Choroid plexus epithelial cell (primary cell): ENCODE measurements around the gene EIF4G1.
"Not testable (repeated sequence)": the region's sequence is repeated elsewhere in the genome, so short reads cannot be mapped to it uniquely, and the experiment has no call there.

Experiments used
- DNase-seq: peaks from one replicate; pipeline ENCODE4 v3.0.0-alpha.2; 2010; ENCODE audit warnings: low read depth
- H3K4me3 ChIP-seq: 2 replicates; pipeline ENCODE4 v1.5.1; 2011; ENCODE audit warnings: low read depth, mild to moderate bottlenecking, control low read depth, low read length, moderate library complexity
- TF ChIP-seq, protein P1 (sequence below): conservative IDR thresholded peaks from 2 replicates; pipeline ENCODE4 v1.5.1; 2011; ENCODE audit warnings: low read depth, mild to moderate bottlenecking, control low read depth, inconsistent platforms, low read length, moderate library complexity

Gene EIF4G1

DNA sequence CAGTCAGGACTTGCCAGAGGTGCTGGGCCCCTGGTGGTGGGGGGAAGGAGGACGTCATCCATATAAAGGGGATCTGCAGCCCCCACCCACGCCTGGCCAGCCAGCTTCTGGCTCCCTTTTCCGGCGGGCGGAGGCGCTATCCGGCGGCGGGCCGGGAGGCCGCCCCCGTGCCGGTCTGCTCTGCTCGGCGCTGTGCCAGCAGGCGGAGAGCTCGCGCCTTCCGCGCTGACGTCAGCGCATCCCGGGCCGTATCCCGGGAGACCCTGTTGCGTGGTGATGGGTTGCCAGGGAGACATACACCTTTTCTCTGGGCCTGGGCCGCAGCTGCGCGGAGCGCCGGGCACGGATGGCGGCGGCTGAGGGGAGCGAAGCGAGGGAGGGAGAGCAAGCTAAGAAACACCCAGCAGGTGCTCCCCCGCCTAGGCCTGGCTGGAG lies 24.1 kb downstream of the EIF4G1 start:
- H3K4me3 ChIP-seq, result peak overlapping the region; percentile 38
- peak; percentile 88 for DNase-seq

DNA sequence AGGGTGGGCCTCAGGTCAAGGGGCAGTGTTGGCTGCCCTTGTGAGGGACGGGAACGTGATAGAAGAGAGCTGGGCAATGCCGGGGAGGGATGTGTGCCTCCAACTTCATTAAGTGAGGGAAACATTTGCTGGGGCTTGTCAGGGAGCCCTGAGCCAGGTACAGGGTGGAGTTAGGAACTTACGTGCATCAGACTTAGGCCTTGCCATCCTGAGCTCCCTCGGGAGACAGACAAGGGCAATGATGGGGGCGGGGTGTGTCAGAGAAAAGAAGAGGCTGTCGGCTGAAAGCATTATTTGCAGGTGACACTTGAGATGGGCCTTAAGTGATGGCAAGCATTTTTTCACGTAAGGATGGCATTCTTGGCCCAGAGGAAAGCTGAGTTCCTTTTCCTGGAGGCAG lies 24.6 kb downstream of the EIF4G1 start:
- H3K4me3 ChIP-seq, result peak overlapping the region; percentile 36
- no peak for DNase-seq
- TF ChIP-seq, protein P1, sequence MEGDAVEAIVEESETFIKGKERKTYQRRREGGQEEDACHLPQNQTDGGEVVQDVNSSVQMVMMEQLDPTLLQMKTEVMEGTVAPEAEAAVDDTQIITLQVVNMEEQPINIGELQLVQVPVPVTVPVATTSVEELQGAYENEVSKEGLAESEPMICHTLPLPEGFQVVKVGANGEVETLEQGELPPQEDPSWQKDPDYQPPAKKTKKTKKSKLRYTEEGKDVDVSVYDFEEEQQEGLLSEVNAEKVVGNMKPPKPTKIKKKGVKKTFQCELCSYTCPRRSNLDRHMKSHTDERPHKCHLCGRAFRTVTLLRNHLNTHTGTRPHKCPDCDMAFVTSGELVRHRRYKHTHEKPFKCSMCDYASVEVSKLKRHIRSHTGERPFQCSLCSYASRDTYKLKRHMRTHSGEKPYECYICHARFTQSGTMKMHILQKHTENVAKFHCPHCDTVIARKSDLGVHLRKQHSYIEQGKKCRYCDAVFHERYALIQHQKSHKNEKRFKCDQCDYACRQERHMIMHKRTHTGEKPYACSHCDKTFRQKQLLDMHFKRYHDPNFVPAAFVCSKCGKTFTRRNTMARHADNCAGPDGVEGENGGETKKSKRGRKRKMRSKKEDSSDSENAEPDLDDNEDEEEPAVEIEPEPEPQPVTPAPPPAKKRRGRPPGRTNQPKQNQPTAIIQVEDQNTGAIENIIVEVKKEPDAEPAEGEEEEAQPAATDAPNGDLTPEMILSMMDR, result no peak

More for the DNA sequence above, 24.1 kb downstream of the EIF4G1 start:
- TF ChIP-seq, protein P1, result no peak

DNA sequence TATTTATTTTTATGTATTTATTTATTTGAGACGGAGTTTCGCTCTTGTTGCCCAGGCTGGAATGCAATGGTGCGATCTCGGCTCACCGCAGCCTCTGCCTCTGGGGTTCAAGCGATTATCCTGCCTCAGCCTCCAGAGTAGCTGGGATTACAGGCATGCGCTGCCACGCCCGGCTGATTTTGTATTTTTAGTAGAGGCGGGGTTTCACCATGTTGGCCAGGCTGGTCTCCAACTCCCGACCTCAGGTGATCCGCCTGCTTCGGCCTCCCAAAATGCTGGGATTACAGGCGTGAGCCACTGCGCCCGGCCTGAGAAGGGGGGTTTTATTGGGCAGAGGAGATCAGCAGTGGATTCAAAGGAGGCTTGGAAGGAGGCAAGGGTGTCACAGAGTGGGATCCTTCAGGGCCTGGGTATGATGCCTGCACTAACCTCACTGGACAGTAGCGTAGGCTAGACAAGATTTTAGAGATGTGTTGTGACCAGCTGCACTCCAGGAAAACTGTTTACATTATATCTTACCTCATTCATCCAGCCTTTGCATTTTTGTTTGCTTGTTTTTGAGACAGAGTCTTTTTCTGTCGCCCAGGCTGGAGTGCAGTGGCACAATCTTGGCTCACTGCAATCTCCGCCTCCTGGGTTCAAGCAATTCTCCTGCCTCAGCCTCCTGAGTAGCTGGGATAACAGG lies 25.2 kb downstream of the EIF4G1 start:
- not testable (repeated sequence) for DNase-seq, H3K4me3 ChIP-seq

DNA sequence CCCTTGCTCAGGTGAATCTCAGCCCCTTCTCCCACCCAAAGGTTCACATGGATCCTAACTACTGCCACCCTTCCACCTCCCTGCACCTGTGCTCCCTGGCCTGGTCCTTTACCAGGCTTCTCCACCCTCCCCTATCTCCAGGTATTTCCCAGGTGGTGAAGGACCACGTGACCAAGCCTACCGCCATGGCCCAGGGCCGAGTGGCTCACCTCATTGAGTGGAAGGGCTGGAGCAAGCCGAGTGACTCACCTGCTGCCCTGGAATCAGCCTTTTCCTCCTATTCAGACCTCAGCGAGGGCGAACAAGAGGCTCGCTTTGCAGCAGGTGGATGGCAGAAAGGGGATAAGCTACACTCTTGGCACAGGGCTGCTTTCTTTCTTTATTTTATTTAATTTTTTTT lies 27.5 kb downstream of the EIF4G1 start:
- H3K4me3 ChIP-seq, result no peak overlapping the region
- no peak for DNase-seq
- TF ChIP-seq, protein P1, result no peak

DNA sequence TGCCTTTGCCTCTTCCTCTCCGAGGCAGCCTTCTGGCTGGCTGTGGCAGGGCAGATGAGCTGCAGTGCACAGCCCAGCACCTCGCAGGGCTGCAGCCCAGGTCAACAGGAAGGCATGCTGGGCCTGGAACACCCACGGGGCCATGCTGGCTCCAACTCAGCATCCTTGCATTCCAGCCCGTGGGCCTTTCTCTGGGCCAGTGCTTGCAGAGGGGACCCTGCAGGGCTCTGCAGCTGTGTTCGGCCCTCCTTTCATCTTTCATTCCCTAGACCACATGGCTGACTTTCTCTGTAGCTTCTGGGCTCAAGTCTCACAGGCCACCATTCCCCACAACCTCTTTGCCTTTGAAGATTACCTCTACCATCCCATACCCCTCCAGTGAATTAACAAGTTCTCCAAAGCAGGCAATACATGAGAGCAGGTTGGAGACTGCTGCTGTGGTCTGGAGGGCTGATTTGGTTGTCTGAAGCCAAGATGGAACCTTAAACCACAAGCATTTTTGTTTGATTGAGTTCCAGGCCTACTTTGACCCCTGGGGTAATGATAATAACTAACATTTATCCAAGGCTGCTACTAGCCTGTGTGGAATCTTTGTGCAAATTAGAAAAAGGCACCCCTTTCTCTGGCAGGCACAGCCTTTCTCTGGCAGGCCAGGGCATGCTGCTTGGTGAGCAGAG lies 28.9 kb downstream of the EIF4G1 start:
- TF ChIP-seq, protein P1, result no peak
- peak; percentile 70 for DNase-seq
- H3K4me3 ChIP-seq, result no peak overlapping the region

DNA sequence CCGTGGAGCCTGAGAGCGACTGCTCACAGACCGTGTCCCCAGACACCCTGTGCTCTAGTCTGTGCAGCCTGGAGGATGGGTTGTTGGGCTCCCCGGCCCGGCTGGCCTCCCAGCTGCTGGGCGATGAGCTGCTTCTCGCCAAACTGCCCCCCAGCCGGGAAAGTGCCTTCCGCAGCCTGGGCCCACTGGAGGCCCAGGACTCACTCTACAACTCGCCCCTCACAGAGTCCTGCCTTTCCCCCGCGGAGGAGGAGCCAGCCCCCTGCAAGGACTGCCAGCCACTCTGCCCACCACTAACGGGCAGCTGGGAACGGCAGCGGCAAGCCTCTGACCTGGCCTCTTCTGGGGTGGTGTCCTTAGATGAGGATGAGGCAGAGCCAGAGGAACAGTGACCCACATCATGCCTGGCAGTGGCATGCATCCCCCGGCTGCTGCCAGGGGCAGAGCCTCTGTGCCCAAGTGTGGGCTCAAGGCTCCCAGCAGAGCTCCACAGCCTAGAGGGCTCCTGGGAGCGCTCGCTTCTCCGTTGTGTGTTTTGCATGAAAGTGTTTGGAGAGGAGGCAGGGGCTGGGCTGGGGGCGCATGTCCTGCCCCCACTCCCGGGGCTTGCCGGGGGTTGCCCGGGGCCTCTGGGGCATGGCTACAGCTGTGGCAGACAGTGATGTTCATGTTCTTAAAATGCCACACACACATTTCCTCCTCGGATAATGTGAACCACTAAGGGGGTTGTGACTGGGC lies 30.3 kb downstream of the EIF4G1 start:
- DNase-seq, result no peak
- H3K4me3 ChIP-seq, result no peak overlapping the region
- TF ChIP-seq, protein P1, result no peak

DNA sequence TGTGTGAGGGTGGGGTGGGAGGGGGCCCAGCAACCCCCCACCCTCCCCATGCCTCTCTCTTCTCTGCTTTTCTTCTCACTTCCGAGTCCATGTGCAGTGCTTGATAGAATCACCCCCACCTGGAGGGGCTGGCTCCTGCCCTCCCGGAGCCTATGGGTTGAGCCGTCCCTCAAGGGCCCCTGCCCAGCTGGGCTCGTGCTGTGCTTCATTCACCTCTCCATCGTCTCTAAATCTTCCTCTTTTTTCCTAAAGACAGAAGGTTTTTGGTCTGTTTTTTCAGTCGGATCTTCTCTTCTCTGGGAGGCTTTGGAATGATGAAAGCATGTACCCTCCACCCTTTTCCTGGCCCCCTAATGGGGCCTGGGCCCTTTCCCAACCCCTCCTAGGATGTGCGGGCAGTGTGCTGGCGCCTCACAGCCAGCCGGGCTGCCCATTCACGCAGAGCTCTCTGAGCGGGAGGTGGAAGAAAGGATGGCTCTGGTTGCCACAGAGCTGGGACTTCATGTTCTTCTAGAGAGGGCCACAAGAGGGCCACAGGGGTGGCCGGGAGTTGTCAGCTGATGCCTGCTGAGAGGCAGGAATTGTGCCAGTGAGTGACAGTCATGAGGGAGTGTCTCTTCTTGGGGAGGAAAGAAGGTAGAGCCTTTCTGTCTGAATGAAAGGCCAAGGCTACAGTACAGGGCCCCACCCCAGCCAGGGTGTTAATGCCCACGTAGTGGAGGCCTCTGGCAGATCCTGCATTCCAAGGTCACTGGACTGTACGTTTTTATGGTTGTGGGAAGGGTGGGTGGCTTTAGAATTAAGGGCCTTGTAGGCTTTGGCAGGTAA lies 31.1 kb downstream of the EIF4G1 start:
- peak; percentile 63 for DNase-seq
- H3K4me3 ChIP-seq, result no peak overlapping the region
- TF ChIP-seq, protein P1, result peak; percentile 65
